Measurements from ENCODE around the gene EEPD1. TPM values are rescaled to one million over a fixed set of nuclear protein-coding genes. Genes with fewer than 3 reads are reported as not detected.

Gene EEPD1
- total and polyA plus RNA-seq, 10 donors: 7.7 to 23.4 (median 14.6) TPM

GRCh38 chr7:36157527-36158320, 4.7 kb downstream of the EEPD1 start:
- Histone ChIP-seq H3K4me3 (no peak overlapping the region), H3K27me3 (replicated peaks in 1 of 7) (no peaks in the 10 kb centered on the region), H3K27ac (no peak overlapping the region), H3K4me1 (peaks cover 16 to 88% (median 50%) of the 10 kb centered on the region in 6 donors), H3K9me3 (no peaks in the 10 kb centered on the region), H3K36me3 (peaks cover 0 to 6% (median 0%) of the 10 kb centered on the region in 6 donors)
- intact Hi-C loops (cut with DNase I; ENCODE audit: low total_unique reads): loop anchor here (10.0 kb wide), 1 partner anchor 127 kb away; no protein-coding TSS in a partner anchor
- no peak for TF ChIP-seq POLR2AphosphoS5 (IDR thresholded peaks at IDR 0.05)
- TF ChIP-seq POLR2A (IDR thresholded peaks at IDR 0.05): no peak
- no peak for TF ChIP-seq CTCF (IDR thresholded peaks at IDR 0.05 in 8 of 11, conservative IDR thresholded peaks at IDR 0.05 in 3 of 11)
- WGBS, 5 donors: 90 to 94% (median 92%) methylated on average over 9 of the region's 9 CpGs
- DNase-seq: no peak

GRCh38 chr7:36158321-36158605, 5.2 kb downstream of the EEPD1 start:
- intact Hi-C loops (cut with DNase I; ENCODE audit: low total_unique reads): loop anchor here (10.0 kb wide), 1 partner anchor 127 kb away; no protein-coding TSS in a partner anchor
- Histone ChIP-seq H3K27me3 (replicated peaks in 1 of 7) (no peaks in the 10 kb centered on the region), H3K9me3 (no peaks in the 10 kb centered on the region), H3K36me3 (peaks cover 0 to 6% (median 0%) of the 10 kb centered on the region in 6 donors), H3K4me1 (peaks cover 16 to 88% (median 50%) of the 10 kb centered on the region in 6 donors), H3K4me3 (no peak overlapping the region), H3K27ac (no peak overlapping the region)
- DNase-seq: no peak
- TF ChIP-seq POLR2AphosphoS5 (IDR thresholded peaks at IDR 0.05) (no peak), POLR2A (IDR thresholded peaks at IDR 0.05) (no peak), CTCF (IDR thresholded peaks at IDR 0.05 in 8 of 11, conservative IDR thresholded peaks at IDR 0.05 in 3 of 11) (no peak)
- WGBS, 5 donors: 79 to 94% (median 84%) methylated on average over 2 of the region's 2 CpGs

GRCh38 chr7:36159618-36160017, 6.6 kb downstream of the EEPD1 start:
- intact Hi-C loops (cut with DNase I; ENCODE audit: low total_unique reads): loop anchor here (10.0 kb wide), 1 partner anchor 125 kb away; no protein-coding TSS in a partner anchor
- TF ChIP-seq CTCF (IDR thresholded peaks at IDR 0.05 in 8 of 11, conservative IDR thresholded peaks at IDR 0.05 in 3 of 11) (no peak), POLR2AphosphoS5 (IDR thresholded peaks at IDR 0.05) (no peak), POLR2A (IDR thresholded peaks at IDR 0.05) (no peak)
- Histone ChIP-seq H3K27ac (no peak overlapping the region), H3K27me3 (replicated peaks in 1 of 7) (no peaks in the 10 kb centered on the region), H3K9me3 (no peaks in the 10 kb centered on the region), H3K4me1 (peaks cover 8 to 76% (median 38%) of the 10 kb centered on the region in 6 donors), H3K4me3 (no peak overlapping the region), H3K36me3 (peaks cover 0 to 5% (median 0%) of the 10 kb centered on the region in 6 donors)
- no peak for DNase-seq
- 69 to 84% (median 74%) methylated on average over 3 of the region's 3 CpGs for WGBS, 5 donors

GRCh38 chr7:36160313-36160712, 7.3 kb downstream of the EEPD1 start:
- no peak overlapping the region for H3K4me3 ChIP-seq
- no peaks in the 10 kb centered on the region for H3K9me3 ChIP-seq
- 66 to 89% (median 68%) methylated on average over 5 of the region's 5 CpGs for WGBS, 5 donors
- DNase-seq: no peak
- H3K27ac ChIP-seq: no peak overlapping the region
- no peaks in the 10 kb centered on the region for H3K36me3 ChIP-seq
- H3K4me1 ChIP-seq: peaks cover 7 to 75% (median 31%) of the 10 kb centered on the region in 6 donors
- H3K27me3 ChIP-seq (replicated peaks in 1 of 7): no peaks in the 10 kb centered on the region
- no peak for TF ChIP-seq POLR2AphosphoS5 (IDR thresholded peaks at IDR 0.05)
- no peak for TF ChIP-seq CTCF (IDR thresholded peaks at IDR 0.05 in 8 of 11, conservative IDR thresholded peaks at IDR 0.05 in 3 of 11)
- TF ChIP-seq POLR2A (IDR thresholded peaks at IDR 0.05): no peak
- intact Hi-C loops (cut with DNase I; ENCODE audit: low total_unique reads): no loop called here

Measured in spleen (tissue), 11 donors.